Esophagus (tissue), 2 donors: ENCODE measurements around the gene C16orf78. TPM values are rescaled to one million over a fixed set of nuclear protein-coding genes. Genes with fewer than 3 reads are reported as not detected.

Experiments
- H3K27ac ChIP-seq, 2 donors: one replicate each; pipeline ENCODE4 v1.5.1; 2013; ENCODE audit warnings: low read depth in 2 of 2, mild to moderate bottlenecking in 2 of 2, inconsistent platforms in 1 of 2, low read length in 1 of 2, moderate library complexity in 1 of 2
- H3K27me3 ChIP-seq, 2 donors: one replicate each; pipeline ENCODE4 v1.6.1; 2013; ENCODE audit warnings: low read length in 2 of 2, control low read depth in 1 of 2, mild to moderate bottlenecking in 1 of 2; ENCODE audit not compliant: insufficient read depth in 2 of 2, control insufficient read depth in 1 of 2
- H3K36me3 ChIP-seq, 2 donors: one replicate each; pipeline ENCODE4 v1.6.1; 2013; ENCODE audit warnings: low read length in 1 of 2; ENCODE audit not compliant: control insufficient read depth in 2 of 2, insufficient read depth in 2 of 2
- H3K4me1 ChIP-seq, 2 donors: one replicate each; pipeline ENCODE4 v1.6.1; 2013; ENCODE audit warnings: low read length in 1 of 2; ENCODE audit not compliant: control insufficient read depth in 2 of 2, insufficient read depth in 2 of 2
- H3K4me3 ChIP-seq, 2 donors: one replicate each; pipeline ENCODE4 v1.5.1; 2013; ENCODE audit warnings: low read length in 2 of 2, mild to moderate bottlenecking in 2 of 2, low read depth in 1 of 2, moderate library complexity in 1 of 2
- H3K9me3 ChIP-seq, 2 donors: one replicate each; pipeline ENCODE4 v1.6.1; 2013; ENCODE audit warnings: mild to moderate bottlenecking in 2 of 2, low read depth in 1 of 2, low read length in 1 of 2, moderate library complexity in 1 of 2; ENCODE audit not compliant: control insufficient read depth in 2 of 2, insufficient read depth in 1 of 2
- WGBS, 2 donors: extraction: QIAGEN DNeasy Blood & Tissue Kit; methylation state at CpG; one replicate each; pipeline ENCODE4 v1.1.7; 2013; 5-methylcytosine and 5-hydroxymethylcytosine counted together
- polyA plus RNA-seq, 2 donors: library from polyadenylated mRNA; stranded (reverse); fragments of 200-250 nt; gene quantifications; one replicate each; pipeline ENCODE4 v1.2.3, GENCODE V29; 2013
- donor health status: healthy with polysubstance abuse.
- donor health status: Bipolar disorder and iron deficiency.

Gene C16orf78
- polyA plus RNA-seq, 2 donors, result not detected

- no peaks in the 10 kb centered on the region for H3K36me3 ChIP-seq
- no peak overlapping the region for H3K27ac ChIP-seq
- no peaks in the 10 kb centered on the region for H3K4me1 ChIP-seq
- WGBS, 2 donors, result 39 to 51% methylated on average over 2 of the region's 2 CpGs
- H3K4me3 ChIP-seq, result no peak overlapping the region
- H3K9me3 ChIP-seq, result no peaks in the 10 kb centered on the region
- peaks cover 0 to 3% of the 10 kb centered on the region in 2 donors for H3K27me3 ChIP-seq
Observed at GRCh38 chr16:49347476-49347875, 26.1 kb upstream of the C16orf78 start.

DNA sequence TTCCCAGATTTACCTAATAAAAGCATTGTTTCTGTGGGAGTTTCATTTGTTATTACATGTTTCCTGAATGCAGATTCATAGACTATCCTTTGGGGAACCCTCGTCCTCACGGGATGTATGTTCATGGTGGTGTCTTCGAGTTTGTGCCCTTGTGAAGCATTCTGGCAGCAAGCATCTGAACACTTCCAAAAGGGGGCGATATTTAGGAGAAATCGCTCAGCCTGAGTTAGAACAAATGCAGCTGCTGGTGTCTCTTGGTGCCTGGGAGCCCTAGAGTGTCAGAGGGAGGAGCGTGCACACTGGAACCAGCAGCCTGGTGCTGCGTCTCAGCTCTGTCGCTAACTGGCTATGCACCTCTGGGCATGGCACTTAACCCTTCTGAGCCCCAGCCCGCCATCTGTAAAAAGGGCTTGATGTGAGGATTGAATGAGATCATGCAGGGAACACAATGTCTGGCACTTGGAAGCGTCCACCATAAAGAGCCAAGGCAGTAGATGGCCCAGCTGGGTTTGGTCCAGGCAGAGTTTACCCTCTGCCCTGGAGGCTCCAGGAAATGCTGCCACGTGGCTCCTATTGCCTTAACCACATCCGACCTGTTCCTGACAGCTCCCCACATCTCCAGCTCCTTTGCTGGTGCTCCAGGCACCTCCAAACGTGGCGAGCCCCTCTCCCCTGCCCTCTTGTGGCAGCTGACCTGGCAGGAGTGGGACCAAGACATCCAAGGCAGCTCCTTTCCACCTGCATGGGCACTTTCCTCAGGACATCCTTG, 25.0 kb upstream of the C16orf78 start:
- H3K9me3 ChIP-seq, result no peaks in the 10 kb centered on the region
- no peaks in the 10 kb centered on the region for H3K4me1 ChIP-seq
- no peak overlapping the region for H3K4me3 ChIP-seq
- WGBS, 2 donors, result 33 to 42% methylated on average over 14 of the region's 14 CpGs
- peaks cover 0 to 3% of the 10 kb centered on the region in 2 donors for H3K27me3 ChIP-seq
- H3K27ac ChIP-seq, result no peak overlapping the region
- no peaks in the 10 kb centered on the region for H3K36me3 ChIP-seq

DNA sequence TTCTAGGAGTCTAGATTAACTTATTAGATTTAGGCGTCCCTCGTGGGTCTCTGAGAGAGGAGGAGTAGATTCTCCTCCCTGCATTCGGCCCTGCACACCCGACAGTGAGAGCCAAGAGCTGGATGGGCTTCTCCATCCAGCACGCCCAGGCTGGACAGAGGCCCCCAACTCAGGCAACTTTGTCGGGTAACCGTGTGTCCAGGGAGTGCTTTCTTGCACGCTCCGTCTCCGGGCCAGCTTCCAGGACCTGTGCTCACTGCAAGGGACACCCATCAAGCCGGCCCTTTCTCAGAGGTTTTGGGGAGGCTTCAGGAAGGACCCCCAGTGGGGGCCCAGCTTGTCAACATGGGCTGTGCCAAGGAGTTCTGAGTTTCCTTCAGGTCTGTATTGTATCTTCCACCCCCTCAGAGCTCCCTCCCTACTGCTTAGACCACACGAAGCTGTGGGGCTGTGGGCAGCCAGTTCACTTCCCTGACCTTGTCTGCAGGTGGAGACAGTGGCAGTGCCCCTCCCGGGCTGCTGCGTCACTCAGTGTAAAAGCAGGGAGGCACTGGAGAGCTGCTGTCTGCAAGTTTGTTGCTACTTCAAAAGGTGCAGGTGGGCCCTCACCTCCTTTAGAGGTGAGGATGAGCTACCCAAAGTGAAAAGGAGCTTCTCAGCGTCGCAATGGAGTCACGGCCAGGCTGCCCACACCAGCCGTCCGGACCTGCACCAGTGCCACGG, 24.0 kb upstream of the C16orf78 start:
- H3K9me3 ChIP-seq, result no peaks in the 10 kb centered on the region
- H3K4me3 ChIP-seq, result no peak overlapping the region
- H3K27ac ChIP-seq, result no peak overlapping the region
- WGBS, 2 donors, result 63 to 65% methylated on average over 20 of the region's 20 CpGs
- H3K27me3 ChIP-seq, result peaks cover 0 to 3% of the 10 kb centered on the region in 2 donors
- H3K4me1 ChIP-seq, result no peaks in the 10 kb centered on the region
- H3K36me3 ChIP-seq, result no peaks in the 10 kb centered on the region

DNA sequence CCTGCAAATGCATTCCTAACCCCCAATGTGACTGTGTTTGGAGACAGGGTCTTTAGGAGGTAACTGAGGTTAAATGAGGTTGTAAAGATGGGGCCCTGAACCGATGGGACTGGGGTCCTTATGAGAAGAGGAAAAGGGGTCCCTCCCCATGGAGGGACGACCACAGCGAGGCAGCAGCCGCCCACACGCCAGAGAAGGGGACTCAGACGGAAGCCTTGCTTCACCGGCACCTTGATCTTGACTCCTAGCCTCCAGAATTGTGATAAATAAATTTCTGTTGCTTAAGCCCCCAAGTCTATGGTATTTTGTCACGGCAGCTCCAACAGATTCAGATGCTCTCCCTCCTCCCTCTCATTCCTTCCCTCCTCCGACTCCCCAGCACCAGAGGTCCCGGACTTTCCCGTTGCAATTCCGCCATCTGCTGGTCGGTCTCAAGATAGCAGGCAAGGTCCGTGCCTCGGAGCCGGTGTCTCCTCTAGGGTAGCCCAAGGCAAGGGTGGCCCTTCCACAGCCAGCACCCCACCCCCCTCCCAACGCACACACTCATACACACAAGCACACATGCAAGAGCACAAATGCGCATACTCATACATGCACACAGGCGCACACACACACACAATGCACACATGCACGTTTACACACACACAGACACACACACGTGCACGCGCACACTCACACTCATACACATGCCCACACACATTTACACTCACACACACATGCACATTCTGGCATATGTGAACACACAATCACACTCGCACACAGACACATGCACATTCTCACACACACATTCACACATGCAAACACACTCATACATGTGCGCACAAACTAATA, 23.1 kb upstream of the C16orf78 start:
- Histone ChIP-seq H3K27ac (no peak overlapping the region), H3K27me3 (peaks cover 0 to 3% of the 10 kb centered on the region in 2 donors), H3K36me3 (no peaks in the 10 kb centered on the region), H3K4me1 (no peaks in the 10 kb centered on the region), H3K9me3 (no peaks in the 10 kb centered on the region), H3K4me3 (no peak overlapping the region)
- 32 to 36% methylated on average over 25 of the region's 25 CpGs for WGBS, 2 donors

- 22% methylated on average over 7 of the region's 7 CpGs for WGBS, 2 donors
- Histone ChIP-seq H3K4me3 (no peak overlapping the region), H3K36me3 (no peaks in the 10 kb centered on the region), H3K9me3 (no peaks in the 10 kb centered on the region), H3K4me1 (no peaks in the 10 kb centered on the region), H3K27ac (no peak overlapping the region), H3K27me3 (peaks cover 0 to 3% of the 10 kb centered on the region in 2 donors)
Observed at GRCh38 chr16:49351096-49351487, 22.5 kb upstream of the C16orf78 start.

DNA sequence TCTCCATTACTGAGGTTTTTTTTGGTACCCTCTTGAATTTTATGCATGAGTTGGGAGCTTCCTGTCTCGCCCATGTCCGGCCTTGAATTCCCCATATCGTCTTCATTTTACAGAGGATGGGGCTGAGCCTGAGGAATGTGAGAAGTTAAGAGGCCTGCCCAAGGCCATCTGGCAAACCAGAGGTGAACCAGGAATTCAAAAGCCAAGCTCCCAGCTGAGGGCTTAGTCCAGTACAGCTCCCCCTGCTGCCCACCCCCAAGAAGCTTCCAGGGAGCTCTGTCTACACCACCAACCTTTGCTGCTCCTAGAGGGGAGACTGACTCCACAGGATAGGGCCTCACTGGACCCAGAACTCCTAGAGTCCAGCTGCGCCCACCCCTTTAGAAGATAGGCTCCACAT, 20.7 kb upstream of the C16orf78 start:
- no peaks in the 10 kb centered on the region for H3K36me3 ChIP-seq
- no peaks in the 10 kb centered on the region for H3K4me1 ChIP-seq
- WGBS, 2 donors, result 63% methylated on average over 4 of the region's 4 CpGs
- no peak overlapping the region for H3K4me3 ChIP-seq
- peaks cover 0 to 3% of the 10 kb centered on the region in 2 donors for H3K27me3 ChIP-seq
- H3K9me3 ChIP-seq, result no peaks in the 10 kb centered on the region
- no peak overlapping the region for H3K27ac ChIP-seq

GRCh38 chr16:49353680-49354079, 19.9 kb upstream of the C16orf78 start:
- no peak overlapping the region for H3K4me3 ChIP-seq
- no peaks in the 10 kb centered on the region for H3K36me3 ChIP-seq
- H3K4me1 ChIP-seq, result no peaks in the 10 kb centered on the region
- peaks cover 0 to 3% of the 10 kb centered on the region in 2 donors for H3K27me3 ChIP-seq
- WGBS, 2 donors, result 31 to 52% methylated on average over 5 of the region's 5 CpGs
- no peaks in the 10 kb centered on the region for H3K9me3 ChIP-seq
- H3K27ac ChIP-seq, result no peak overlapping the region

DNA sequence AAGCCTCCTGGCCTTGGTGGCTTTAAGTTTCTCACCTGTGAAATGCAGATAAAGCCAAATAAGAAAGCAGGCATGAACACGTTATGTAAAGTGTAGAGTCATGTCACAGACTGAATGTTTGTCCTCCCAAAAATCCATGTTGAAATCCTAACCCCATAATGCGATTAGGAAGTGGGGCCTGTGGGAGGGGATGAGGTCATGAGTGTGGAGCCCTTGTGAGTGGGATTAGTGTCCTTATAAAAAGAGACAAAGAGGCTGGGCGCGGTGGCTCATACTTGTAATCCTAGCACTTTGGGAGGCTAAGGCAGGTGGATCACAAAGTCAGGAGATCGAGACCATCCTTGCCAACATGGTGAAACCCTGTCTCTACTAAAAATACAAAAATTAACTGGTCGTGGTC, 19.5 kb upstream of the C16orf78 start:
- 63 to 64% methylated on average over 6 of the region's 6 CpGs for WGBS, 2 donors
- Histone ChIP-seq H3K4me1 (no peaks in the 10 kb centered on the region), H3K27ac (no peak overlapping the region), H3K36me3 (no peaks in the 10 kb centered on the region), H3K4me3 (no peak overlapping the region), H3K27me3 (peaks cover 0 to 3% of the 10 kb centered on the region in 2 donors), H3K9me3 (no peaks in the 10 kb centered on the region)

DNA sequence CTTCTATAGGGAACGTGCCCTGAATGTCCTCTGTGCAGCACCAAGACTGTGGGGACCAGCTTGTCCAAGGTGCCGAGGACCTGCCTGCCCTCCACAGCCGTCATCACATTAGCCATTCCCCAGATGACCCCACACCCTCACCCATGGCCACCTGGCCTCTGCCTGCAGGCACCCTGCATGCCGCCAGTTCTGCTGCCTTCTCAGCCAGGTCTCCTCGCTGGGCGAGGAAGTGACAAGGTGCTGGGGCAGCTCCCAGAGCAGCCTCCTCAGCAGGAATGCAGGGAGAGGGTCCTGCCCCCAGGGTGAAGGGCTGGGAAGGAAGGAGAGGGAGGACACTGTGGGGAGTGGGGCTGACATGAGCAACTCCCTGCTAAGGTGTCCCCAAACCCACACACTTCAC, 18.6 kb upstream of the C16orf78 start:
- H3K27ac ChIP-seq, result no peak overlapping the region
- H3K4me3 ChIP-seq, result no peak overlapping the region
- no peaks in the 10 kb centered on the region for H3K9me3 ChIP-seq
- no peaks in the 10 kb centered on the region for H3K36me3 ChIP-seq
- 70 to 74% methylated on average over 6 of the region's 6 CpGs for WGBS, 2 donors
- H3K4me1 ChIP-seq, result peaks cover 0 to 2% of the 10 kb centered on the region in 2 donors
- peaks cover 0 to under 1% of the 10 kb centered on the region in 2 donors for H3K27me3 ChIP-seq
